22Rv1 (cell line): ENCODE data around the gene CTDSPL.

Source experiments
- ZFX ChIP-seq: fragments of 450-650 bp; IDR thresholded peaks from 2 replicates; pipeline ENCODE4 v1.6.1; 2017; ENCODE audit warnings: antibody characterized with exemption, borderline replicate concordance
- TF ChIP-seq, protein P1 (sequence below): fragments of 450-650 bp; IDR thresholded peaks from 2 replicates; pipeline ENCODE4 v1.5.1; 2017; ENCODE audit warnings: mild to moderate bottlenecking

DNA sequence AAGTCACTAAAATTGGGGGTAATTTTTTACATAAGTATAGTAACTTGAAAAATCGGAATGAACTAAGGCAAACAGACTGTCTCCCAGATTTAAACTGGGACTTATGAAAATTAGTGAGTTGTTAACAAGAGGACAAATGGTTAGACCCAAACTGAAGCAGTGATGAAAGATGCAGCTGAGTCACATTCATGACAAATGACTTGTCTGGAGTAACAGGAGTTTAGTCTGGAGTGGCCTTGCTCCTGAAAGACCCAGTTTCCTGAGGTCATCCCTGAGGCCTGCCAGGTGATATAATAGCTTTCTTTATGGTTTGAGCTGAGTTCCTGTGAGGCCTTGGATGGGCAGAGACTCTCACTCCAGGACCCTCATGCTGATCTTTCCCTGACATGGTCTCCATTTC, 9.6 kb upstream of the CTDSPL start:
- TF ChIP-seq, protein P1, sequence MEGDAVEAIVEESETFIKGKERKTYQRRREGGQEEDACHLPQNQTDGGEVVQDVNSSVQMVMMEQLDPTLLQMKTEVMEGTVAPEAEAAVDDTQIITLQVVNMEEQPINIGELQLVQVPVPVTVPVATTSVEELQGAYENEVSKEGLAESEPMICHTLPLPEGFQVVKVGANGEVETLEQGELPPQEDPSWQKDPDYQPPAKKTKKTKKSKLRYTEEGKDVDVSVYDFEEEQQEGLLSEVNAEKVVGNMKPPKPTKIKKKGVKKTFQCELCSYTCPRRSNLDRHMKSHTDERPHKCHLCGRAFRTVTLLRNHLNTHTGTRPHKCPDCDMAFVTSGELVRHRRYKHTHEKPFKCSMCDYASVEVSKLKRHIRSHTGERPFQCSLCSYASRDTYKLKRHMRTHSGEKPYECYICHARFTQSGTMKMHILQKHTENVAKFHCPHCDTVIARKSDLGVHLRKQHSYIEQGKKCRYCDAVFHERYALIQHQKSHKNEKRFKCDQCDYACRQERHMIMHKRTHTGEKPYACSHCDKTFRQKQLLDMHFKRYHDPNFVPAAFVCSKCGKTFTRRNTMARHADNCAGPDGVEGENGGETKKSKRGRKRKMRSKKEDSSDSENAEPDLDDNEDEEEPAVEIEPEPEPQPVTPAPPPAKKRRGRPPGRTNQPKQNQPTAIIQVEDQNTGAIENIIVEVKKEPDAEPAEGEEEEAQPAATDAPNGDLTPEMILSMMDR, result no peak
- TF ChIP-seq ZFX, result no peak
